HEK293T (cell line): Measurements from ENCODE around the gene PIGZ.

Experiments
- ARNT ChIP-seq: fragments of 450-650 bp; IDR thresholded peaks from 2 replicates; pipeline ENCODE4 v1.6.1; 2017; ENCODE audit warnings: mild to moderate bottlenecking
- ELF4 ChIP-seq: fragments of 450-650 bp; IDR thresholded peaks from 2 replicates; pipeline ENCODE4 v1.6.1; 2017; ENCODE audit warnings: antibody characterized with exemption
- FOXA1 ChIP-seq: fragments of 450-650 bp; IDR thresholded peaks from 2 replicates; pipeline ENCODE4 v1.6.1; 2016; ENCODE audit warnings: mild to moderate bottlenecking
- FOXK2 ChIP-seq: fragments of 450-650 bp; IDR thresholded peaks from 2 replicates; pipeline ENCODE4 v1.6.1; 2016; ENCODE audit warnings: mild to moderate bottlenecking
- FOXM1 ChIP-seq: fragments of 450-650 bp; IDR thresholded peaks from 2 replicates; pipeline ENCODE4 v1.6.1; 2017; ENCODE audit warnings: mild to moderate bottlenecking, borderline replicate concordance
- LEF1 ChIP-seq: fragments of 450-650 bp; IDR thresholded peaks from 2 replicates; pipeline ENCODE4 v1.6.1; 2017; ENCODE audit warnings: mild to moderate bottlenecking, borderline replicate concordance
- SUZ12 ChIP-seq: fragments of 450-650 bp; IDR thresholded peaks from 2 replicates; pipeline ENCODE4 v1.6.1; 2016; ENCODE audit warnings: mild to moderate bottlenecking
- TARDBP ChIP-seq: fragments of 450-650 bp; IDR thresholded peaks from 2 replicates; pipeline ENCODE4 v1.6.1; 2016
- TF ChIP-seq, protein P1 (sequence below): fragments of 450-650 bp; IDR thresholded peaks from 2 replicates; pipeline ENCODE4 v1.6.1; 2016

DNA sequence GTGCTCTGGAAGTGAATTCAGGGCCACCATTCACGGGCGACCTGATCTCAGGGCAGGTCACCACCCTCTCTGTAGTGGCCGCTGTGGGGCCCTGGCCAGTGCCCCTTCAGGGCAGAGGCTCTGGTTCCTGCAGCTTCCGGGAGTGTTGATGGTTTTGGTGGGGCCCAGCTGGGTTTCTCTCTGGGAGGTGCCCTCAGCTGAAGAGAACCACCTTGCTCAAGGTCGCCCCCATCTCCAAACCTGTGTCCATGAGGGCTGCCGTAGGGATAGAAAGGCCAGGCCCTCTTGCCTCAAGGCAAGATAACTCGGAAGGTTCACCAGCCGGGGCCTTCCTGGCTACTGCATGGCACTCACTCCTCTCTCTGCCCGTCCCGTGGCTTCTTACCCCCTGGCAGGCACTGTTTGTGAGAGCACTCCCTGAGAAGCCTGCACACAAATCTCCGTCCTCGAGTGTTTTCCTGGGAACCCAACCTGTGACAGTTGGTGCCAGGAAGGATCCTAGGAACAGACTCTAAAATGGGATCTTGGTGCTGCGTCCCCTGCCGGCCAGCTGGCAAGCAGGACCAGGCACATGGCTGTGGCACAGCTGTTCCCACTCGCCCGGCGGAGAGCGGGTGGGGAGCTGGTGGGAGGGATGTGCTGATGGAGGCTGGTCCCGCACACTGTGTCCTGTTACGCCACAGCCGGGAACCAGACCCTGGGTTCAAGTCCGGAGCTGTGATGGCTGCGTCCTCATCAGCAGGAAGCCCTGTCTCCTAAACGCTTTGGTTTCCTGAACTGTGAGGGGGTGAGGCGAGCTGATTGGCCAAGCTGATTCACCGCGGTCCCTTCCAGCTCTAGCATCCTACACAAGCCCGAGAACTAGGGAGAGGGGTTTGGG is 23.2 kb upstream of the PIGZ start:
- TF ChIP-seq LEF1: no peak
- no peak for TF ChIP-seq TARDBP
- TF ChIP-seq FOXM1: no peak
- no peak for TF ChIP-seq FOXA1
- no peak for TF ChIP-seq ARNT
- TF ChIP-seq SUZ12: no peak
- no peak for TF ChIP-seq FOXK2
- TF ChIP-seq ELF4: no peak
- TF ChIP-seq, protein P1, sequence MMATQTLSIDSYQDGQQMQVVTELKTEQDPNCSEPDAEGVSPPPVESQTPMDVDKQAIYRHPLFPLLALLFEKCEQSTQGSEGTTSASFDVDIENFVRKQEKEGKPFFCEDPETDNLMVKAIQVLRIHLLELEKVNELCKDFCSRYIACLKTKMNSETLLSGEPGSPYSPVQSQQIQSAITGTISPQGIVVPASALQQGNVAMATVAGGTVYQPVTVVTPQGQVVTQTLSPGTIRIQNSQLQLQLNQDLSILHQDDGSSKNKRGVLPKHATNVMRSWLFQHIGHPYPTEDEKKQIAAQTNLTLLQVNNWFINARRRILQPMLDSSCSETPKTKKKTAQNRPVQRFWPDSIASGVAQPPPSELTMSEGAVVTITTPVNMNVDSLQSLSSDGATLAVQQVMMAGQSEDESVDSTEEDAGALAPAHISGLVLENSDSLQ: no peak
